ENCODE data around the gene HOXB2. TPM values are rescaled to one million over a fixed set of nuclear protein-coding genes. Genes with fewer than 3 reads are reported as not detected.

HOXB2 gene
- total and polyA plus RNA-seq, 9 of the 15 experiments (the other 6 are each of a cell fraction or from before 2014, with no cell fraction given), result 2.1 to 97.7 (median 21.2) TPM

- TF ChIP-seq ZBTB40 (IDR thresholded peaks at IDR 0.05) (no peak), ZBTB40 (CRISPR knock-in tag; IDR thresholded peaks at IDR 0.05) (no peak), PRDM10 (IDR thresholded peaks at IDR 0.05; ENCODE audit: partially characterized antibody) (peak; percentile 97), ZHX1 (conservative IDR thresholded peaks at IDR 0.05; ENCODE audit: low read length) (no peak), SRF (CRISPR knock-in tag; IDR thresholded peaks at IDR 0.05) (no peak), GTF2E2 (tag; IDR thresholded peaks at IDR 0.05) (0 out of 2 replicates have a peak, but pooled peaks have one; percentile 39), MEF2D (tag; conservative IDR thresholded peaks at IDR 0.05; ENCODE audit: low read depth) (peak; percentile 59; the same call in 1 of the 2 replicates), CBFA2T3 (IDR thresholded peaks at IDR 0.05) (peak; percentile 68), FOS (IDR thresholded peaks at IDR 0.05; ENCODE audit: extremely low read depth, insufficient read length) (no peak), SIN3A (IDR thresholded peaks at IDR 0.05; ENCODE audit: borderline replicate concordance in 2 of 2, control insufficient read depth in 1 of 2, low read depth in 2 of 2, low read length in 2 of 2) (0 out of 4 replicates have a peak, but pooled peaks of 1 of the 2 experiments have one; percentile 27)
These were observed 10.6 kb upstream of the HOXB2 start (continued) for GRCh38 chr17:48555258-48556228.
